ENCODE results near the gene PALM.

PALM gene

GRCh38 chr19:748274-748598 is 39.5 kb downstream of the PALM start:
- Histone ChIP-seq H3K4me2 (ENCODE audit: low read length) (no peak overlapping the region), H4K20me1 (ENCODE audit: insufficient read depth, low read length) (no peaks in the 10 kb centered on the region), H3K9ac (ENCODE audit: low read length) (no peak overlapping the region), H3K36me3 (ENCODE audit: insufficient read depth, low read length) (no peaks in the 10 kb centered on the region; the same call in 1 of the 2 replicates), H3K79me2 (ENCODE audit: insufficient read depth, low read length) (no peaks in the 10 kb centered on the region), H3F3A (ENCODE audit: insufficient read depth, low read length) (no peaks in the 10 kb centered on the region), H3K9me3 (ENCODE audit: low read length) (no peaks in the 10 kb centered on the region), H3K4me1 (ENCODE audit: insufficient read depth, low read length, severe bottlenecking) (no peaks in the 10 kb centered on the region), H2AFZ (ENCODE audit: low read length) (no peak overlapping the region), H3K27me3 (ENCODE audit: insufficient read depth, low read length) (peaks cover 5% of the 10 kb centered on the region; the same call in 1 of the 2 replicates), H3K4me3 (ENCODE audit: low read depth, low read length, poor library complexity, severe bottlenecking) (no peak overlapping the region), H3K27ac (ENCODE audit: low read depth, low read length, poor library complexity, severe bottlenecking) (no peak overlapping the region), H3K9me2 (ENCODE audit: low read depth, low read length) (no peaks in the 10 kb centered on the region)
- no peak for TF ChIP-seq CTCF (IDR thresholded peaks at IDR 0.05; ENCODE audit: low read length)
- no peak for TF ChIP-seq EZH2 (IDR thresholded peaks at IDR 0.05; ENCODE audit: borderline replicate concordance, low read length)

GRCh38 chr19:749811-750210 is 41.1 kb downstream of the PALM start:
- H3K4me3 ChIP-seq (ENCODE audit: low read depth, low read length, poor library complexity, severe bottlenecking) = no peak overlapping the region
- 0 out of 2 replicates have a peak, but pooled peaks cover 5% of the 10 kb centered on the region for H3K27me3 ChIP-seq (ENCODE audit: insufficient read depth, low read length)
- H3K9ac ChIP-seq (ENCODE audit: low read length) = no peak overlapping the region
- H3K27ac ChIP-seq (ENCODE audit: low read depth, low read length, poor library complexity, severe bottlenecking) = no peak overlapping the region
- H3F3A ChIP-seq (ENCODE audit: insufficient read depth, low read length) = no peaks in the 10 kb centered on the region
- no peaks in the 10 kb centered on the region for H3K4me1 ChIP-seq (ENCODE audit: insufficient read depth, low read length, severe bottlenecking)
- H3K4me2 ChIP-seq (ENCODE audit: low read length) = no peak overlapping the region
- H4K20me1 ChIP-seq (ENCODE audit: insufficient read depth, low read length) = no peaks in the 10 kb centered on the region
- H3K9me3 ChIP-seq (ENCODE audit: low read length) = no peaks in the 10 kb centered on the region
- no peaks in the 10 kb centered on the region for H3K9me2 ChIP-seq (ENCODE audit: low read depth, low read length)
- no peak overlapping the region for H2AFZ ChIP-seq (ENCODE audit: low read length)
- no peak for TF ChIP-seq EZH2 (IDR thresholded peaks at IDR 0.05; ENCODE audit: borderline replicate concordance, low read length)
- no peak for TF ChIP-seq CTCF (IDR thresholded peaks at IDR 0.05; ENCODE audit: low read length)
- no peaks in the 10 kb centered on the region; the same call in 1 of the 2 replicates for H3K36me3 ChIP-seq (ENCODE audit: insufficient read depth, low read length)
- no peaks in the 10 kb centered on the region for H3K79me2 ChIP-seq (ENCODE audit: insufficient read depth, low read length)

GRCh38 chr19:750640-751423 is 42.1 kb downstream of the PALM start, which contains the start of gene MISP:
MISP (plus strand) TSS chr19:751112; CDS start chr19:756947, 5,835 bp downstream.
- H3F3A ChIP-seq (ENCODE audit: insufficient read depth, low read length) = no peaks in the 10 kb centered on the region
- no peaks in the 10 kb centered on the region; the same call in 1 of the 2 replicates for H3K36me3 ChIP-seq (ENCODE audit: insufficient read depth, low read length)
- H3K4me3 ChIP-seq (ENCODE audit: low read depth, low read length, poor library complexity, severe bottlenecking) = no peak within 1 kb of the TSS
- no peak within 1 kb of the TSS for H2AFZ ChIP-seq (ENCODE audit: low read length)
- 0 out of 2 replicates have a peak, but pooled peaks cover 5% of the 10 kb centered on the region for H3K27me3 ChIP-seq (ENCODE audit: insufficient read depth, low read length)
- H3K4me2 ChIP-seq (ENCODE audit: low read length) = no peak within 1 kb of the TSS
- H3K9me3 ChIP-seq (ENCODE audit: low read length) = no peaks in the 10 kb centered on the region
- no peaks in the 10 kb centered on the region for H3K9me2 ChIP-seq (ENCODE audit: low read depth, low read length)
- H3K4me1 ChIP-seq (ENCODE audit: insufficient read depth, low read length, severe bottlenecking) = no peaks in the 10 kb centered on the region
- TF ChIP-seq EZH2 (IDR thresholded peaks at IDR 0.05; ENCODE audit: borderline replicate concordance, low read length) (no peak), CTCF (IDR thresholded peaks at IDR 0.05; ENCODE audit: low read length) (no peak)
- no peak within 1 kb of the TSS for H3K27ac ChIP-seq (ENCODE audit: low read depth, low read length, poor library complexity, severe bottlenecking)
- no peaks in the 10 kb centered on the region for H4K20me1 ChIP-seq (ENCODE audit: insufficient read depth, low read length)
- H3K9ac ChIP-seq (ENCODE audit: low read length) = no peak within 1 kb of the TSS
- no peaks in the 10 kb centered on the region for H3K79me2 ChIP-seq (ENCODE audit: insufficient read depth, low read length)

Measured in OCI-LY1 (cell line).